Measurements from ENCODE around the gene MACF1. TPM values are rescaled to one million over a fixed set of nuclear protein-coding genes. Genes with fewer than 3 reads are reported as not detected.
A peak's percentile ranks its signal among the peaks of the same experiment; 100 is the strongest.

MACF1 gene
- 100 to 1,000 TPM in 2 of 4 donors, 10 to 100 TPM in 2; 71.4 to 162 (median 124) TPM for total RNA-seq
- polyA plus RNA-seq: 10 to 100 TPM; 38.9 to 67.1 (median 53.8) TPM
- long read RNA-seq, donor 1, partial matches to known transcripts: 12 of 20 reads
- long read RNA-seq, donor 1, other reads (novel, unspliced or antisense): 8 of 20 reads
- long read RNA-seq, donor 2, full-length matches to known transcripts: 2 of 25 reads
- long read RNA-seq, donor 2, partial matches to known transcripts: 10 of 25 reads
- long read RNA-seq, donor 2, other reads (novel, unspliced or antisense): 13 of 25 reads

- ATAC-seq (peak; percentile 68 to 89 (median 85)), DNase-seq (peak; percentile 54 to 73)
- Histone ChIP-seq H3K4me1 (peaks cover 39% of the 10 kb centered on the region), H3K27ac (peak within 1 kb of the TSS; percentile 87), H3K27me3 (ENCODE audit: insufficient read depth in 3 of 3, low read length in 2 of 3) (no peaks in the 10 kb centered on the region), H3K36me3 (ENCODE audit: insufficient read depth in 1 of 2, low read depth in 1 of 2) (no peaks in the 10 kb centered on the region), H3K4me3 (peak within 1 kb of the TSS; percentile 64), H3K9me3 (no peaks in the 10 kb centered on the region)
- 16 to 39% (median 23%) methylated on average over 9 of the region's 9 CpGs for WGBS, 3 donors
- TF ChIP-seq, protein P1, sequence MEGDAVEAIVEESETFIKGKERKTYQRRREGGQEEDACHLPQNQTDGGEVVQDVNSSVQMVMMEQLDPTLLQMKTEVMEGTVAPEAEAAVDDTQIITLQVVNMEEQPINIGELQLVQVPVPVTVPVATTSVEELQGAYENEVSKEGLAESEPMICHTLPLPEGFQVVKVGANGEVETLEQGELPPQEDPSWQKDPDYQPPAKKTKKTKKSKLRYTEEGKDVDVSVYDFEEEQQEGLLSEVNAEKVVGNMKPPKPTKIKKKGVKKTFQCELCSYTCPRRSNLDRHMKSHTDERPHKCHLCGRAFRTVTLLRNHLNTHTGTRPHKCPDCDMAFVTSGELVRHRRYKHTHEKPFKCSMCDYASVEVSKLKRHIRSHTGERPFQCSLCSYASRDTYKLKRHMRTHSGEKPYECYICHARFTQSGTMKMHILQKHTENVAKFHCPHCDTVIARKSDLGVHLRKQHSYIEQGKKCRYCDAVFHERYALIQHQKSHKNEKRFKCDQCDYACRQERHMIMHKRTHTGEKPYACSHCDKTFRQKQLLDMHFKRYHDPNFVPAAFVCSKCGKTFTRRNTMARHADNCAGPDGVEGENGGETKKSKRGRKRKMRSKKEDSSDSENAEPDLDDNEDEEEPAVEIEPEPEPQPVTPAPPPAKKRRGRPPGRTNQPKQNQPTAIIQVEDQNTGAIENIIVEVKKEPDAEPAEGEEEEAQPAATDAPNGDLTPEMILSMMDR (IDR thresholded peaks at IDR 0.05): peak; percentile 31
- intact Hi-C loops (cut with DNase I): no loop called here
Observed at GRCh38 chr1:39204441-39205081, at the start of gene MACF1. Gene MACF1, plus strand, starts transcription at chr1:39204695. Its CDS starts 328 bp downstream, at chr1:39205023.

DNA sequence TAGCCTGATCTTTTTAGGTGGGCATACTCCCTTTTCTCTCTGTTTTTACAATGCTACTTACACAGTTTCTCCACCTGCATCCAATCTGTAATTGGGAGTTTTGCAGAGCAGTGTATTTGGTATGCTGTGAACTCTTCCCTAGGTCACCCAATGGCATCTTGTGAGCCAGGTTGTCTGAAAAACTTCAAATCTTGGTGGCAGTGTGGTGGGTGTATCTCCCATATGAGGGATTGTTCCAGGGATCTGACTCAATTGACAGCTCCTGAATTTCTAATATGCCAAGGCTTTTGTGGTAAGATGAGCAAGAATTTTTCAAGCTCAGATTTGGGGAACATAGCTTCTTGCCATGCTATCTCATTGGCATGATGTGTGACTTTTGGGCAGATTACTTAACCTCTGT, 47.2 kb upstream of the MACF1 start:
- Histone ChIP-seq H3K4me3 (no peak overlapping the region), H3K27ac (no peak overlapping the region), H3K9me3 (no peaks in the 10 kb centered on the region), H3K27me3 (ENCODE audit: insufficient read depth in 3 of 3, low read length in 2 of 3) (no peaks in the 10 kb centered on the region), H3K36me3 (ENCODE audit: insufficient read depth in 1 of 2, low read depth in 1 of 2) (no peaks in the 10 kb centered on the region), H3K4me1 (peaks cover 58% of the 10 kb centered on the region)
- ATAC-seq (no peak), DNase-seq (no peak)
- intact Hi-C loops (cut with DNase I): no loop called here
- TF ChIP-seq, protein P1 (IDR thresholded peaks at IDR 0.05): no peak

DNA sequence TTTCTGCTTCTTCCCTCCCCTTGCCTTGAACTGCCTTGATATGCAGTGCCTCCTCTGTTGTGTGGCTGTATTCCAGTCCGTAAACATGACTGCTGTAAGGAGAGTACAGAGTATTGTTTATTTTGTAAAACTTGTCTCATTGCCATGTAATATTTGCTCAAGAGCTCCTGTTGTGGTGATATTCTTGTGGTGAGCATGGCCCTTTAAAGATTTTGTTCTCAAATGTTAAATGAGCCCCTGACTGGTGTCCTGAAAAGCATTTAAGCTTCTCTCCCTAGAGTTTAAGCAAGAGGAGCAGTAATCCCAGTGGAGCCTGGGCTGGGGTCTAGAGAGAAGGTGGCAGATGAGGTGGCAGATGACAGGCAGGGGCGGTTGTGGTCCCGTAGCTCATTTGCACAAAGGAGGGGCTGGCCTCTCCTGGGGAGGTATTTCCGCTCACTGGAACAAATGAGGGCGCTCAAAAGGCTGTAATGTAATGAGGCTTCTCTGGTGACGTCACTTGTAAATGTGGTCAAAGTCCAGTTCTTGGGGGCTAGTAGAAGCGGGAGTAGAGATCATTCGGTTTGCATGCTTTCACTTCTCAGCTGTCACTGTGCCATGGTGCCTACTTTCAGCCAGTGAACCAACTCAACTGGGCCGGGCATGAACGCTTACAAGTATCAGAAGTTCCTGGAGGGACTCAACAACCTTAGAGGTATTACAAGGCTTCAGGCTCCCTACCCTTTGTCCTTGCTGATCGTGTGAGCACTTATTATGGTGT, 46.0 kb upstream of the MACF1 start:
- WGBS, 3 donors: 42 to 66% (median 49%) methylated on average over 11 of the region's 11 CpGs
- H3K27me3 ChIP-seq (ENCODE audit: insufficient read depth in 3 of 3, low read length in 2 of 3): no peaks in the 10 kb centered on the region
- H3K36me3 ChIP-seq (ENCODE audit: insufficient read depth in 1 of 2, low read depth in 1 of 2): no peaks in the 10 kb centered on the region
- no peak overlapping the region for H3K27ac ChIP-seq
- ATAC-seq: peak in 3 of 4 donors; percentile 31 to 55 (median 45)
- peak overlapping the region; percentile 31 for H3K4me3 ChIP-seq
- intact Hi-C loops (cut with DNase I): no loop called here
- H3K4me1 ChIP-seq: peaks cover 47% of the 10 kb centered on the region
- H3K9me3 ChIP-seq: no peaks in the 10 kb centered on the region
- no peak for DNase-seq
- TF ChIP-seq, protein P1 (IDR thresholded peaks at IDR 0.05): no peak

DNA sequence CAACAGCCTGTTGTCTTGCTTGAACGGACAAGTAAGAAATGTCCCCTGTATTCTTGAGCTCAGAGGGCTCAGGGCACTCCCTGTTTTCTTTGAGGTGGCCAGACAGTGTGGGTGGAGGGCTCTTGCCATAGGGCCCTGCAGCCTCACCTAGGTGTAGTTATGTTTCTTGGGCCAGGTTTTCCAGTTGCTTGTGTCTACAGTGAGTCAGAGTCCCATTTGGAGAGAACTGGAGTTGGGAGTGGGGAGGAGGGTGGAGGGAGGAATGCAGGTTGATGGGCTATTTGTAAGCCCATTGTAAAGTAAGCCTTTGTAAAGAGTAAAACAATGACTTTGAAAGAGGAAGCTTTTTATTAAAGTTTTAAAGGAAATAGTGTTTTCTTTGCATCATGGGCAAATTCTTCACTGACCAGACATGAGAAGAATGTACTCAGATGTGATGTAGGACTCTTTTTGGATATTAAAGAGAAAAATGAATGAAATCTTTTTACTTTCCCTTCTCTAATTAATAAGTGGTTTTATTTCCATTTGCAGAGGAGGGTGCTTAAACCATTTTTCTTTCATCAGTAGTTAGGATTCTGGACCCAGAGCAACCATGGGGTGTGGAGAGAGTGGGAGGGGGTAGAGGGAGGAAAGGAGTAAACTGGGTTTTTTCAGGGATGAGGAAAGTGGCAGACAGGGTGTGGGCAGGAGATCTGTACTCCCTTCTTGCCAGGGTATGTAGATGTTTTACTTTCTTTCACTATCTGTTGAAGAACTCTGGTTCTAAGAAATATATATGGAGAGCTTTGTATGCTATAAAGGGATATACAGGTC, 45.1 kb upstream of the MACF1 start:
- TF ChIP-seq, protein P1 (IDR thresholded peaks at IDR 0.05): no peak
- DNase-seq (no peak), ATAC-seq (peak in 3 of 4 donors; percentile 51 to 64 (median 54))
- intact Hi-C loops (cut with DNase I): no loop called here
- WGBS, 3 donors: 67 to 88% (median 71%) methylated on average over 1 of the region's 1 CpG
- H3K4me1 ChIP-seq: peaks cover 47% of the 10 kb centered on the region
- no peak overlapping the region for H3K27ac ChIP-seq
- no peaks in the 10 kb centered on the region for H3K27me3 ChIP-seq (ENCODE audit: insufficient read depth in 3 of 3, low read length in 2 of 3)
- H3K36me3 ChIP-seq (ENCODE audit: insufficient read depth in 1 of 2, low read depth in 1 of 2): no peaks in the 10 kb centered on the region
- peak overlapping the region; percentile 31 for H3K4me3 ChIP-seq
- no peaks in the 10 kb centered on the region for H3K9me3 ChIP-seq
